ENCODE measurements around the gene CT45A3. TPM values are rescaled to one million over a fixed set of nuclear protein-coding genes. Genes with fewer than 3 reads are reported as not detected.
"Not testable (repeated sequence)": the region's sequence is repeated elsewhere in the genome, so short reads cannot be mapped to it uniquely, and the experiment has no call there.

The CT45A3 gene, protein sequence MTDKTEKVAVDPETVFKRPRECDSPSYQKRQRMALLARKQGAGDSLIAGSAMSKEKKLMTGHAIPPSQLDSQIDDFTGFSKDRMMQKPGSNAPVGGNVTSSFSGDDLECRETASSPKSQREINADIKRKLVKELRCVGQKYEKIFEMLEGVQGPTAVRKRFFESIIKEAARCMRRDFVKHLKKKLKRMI
- total RNA-seq, result not detected

DNA sequence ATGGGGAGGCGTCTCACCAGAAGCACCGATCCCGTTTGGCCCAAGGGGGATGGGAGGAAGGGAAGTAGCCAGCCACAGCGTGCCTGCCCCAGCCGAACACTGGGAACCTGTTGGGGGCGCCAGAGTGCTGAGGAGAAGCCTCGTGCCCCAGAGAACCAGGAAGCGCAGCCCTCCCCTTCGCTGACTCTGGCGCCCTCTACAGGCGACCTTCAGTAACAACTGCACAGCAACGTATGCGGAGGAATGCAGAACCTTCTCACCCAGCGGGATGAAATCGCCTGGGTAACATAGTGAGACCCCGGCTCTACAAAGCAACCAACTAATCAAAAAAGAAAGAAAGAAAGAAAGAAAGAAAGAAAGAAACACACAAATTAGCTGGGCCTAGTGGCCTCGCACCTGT lies at the start of gene CT45A3:
Gene CT45A3 (minus strand): TSS at position 101 of the 400 bp plus-strand sequence. CDS start 3,747 bp downstream, outside the sequence.
- not testable (repeated sequence) for H3K27ac ChIP-seq; DNase-seq (ENCODE audit: low spot score in 2 of 2); H3K27me3 ChIP-seq; H3K4me1 ChIP-seq; H3K4me3 ChIP-seq; H3K9me3 ChIP-seq; H3K36me3 ChIP-seq
- no CpG with 5 or more reads among the region's 17 CpGs for WGBS

DNA sequence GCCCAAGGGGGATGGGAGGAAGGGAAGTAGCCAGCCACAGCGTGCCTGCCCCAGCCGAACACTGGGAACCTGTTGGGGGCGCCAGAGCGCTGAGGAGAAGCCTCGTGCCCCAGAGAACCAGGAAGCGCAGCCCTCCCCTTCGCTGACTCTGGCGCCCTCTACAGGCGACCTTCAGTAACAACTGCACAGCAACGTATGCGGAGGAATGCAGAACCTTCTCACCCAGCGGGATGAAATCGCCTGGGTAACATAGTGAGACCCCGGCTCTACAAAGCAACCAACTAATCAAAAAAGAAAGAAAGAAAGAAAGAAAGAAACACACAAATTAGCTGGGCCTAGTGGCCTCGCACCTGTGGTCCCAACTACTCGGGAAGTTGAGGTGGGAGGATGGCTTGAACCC lies 34.7 kb upstream of the CT45A3 start, which contains the start of gene CT45A6:
Gene CT45A6 (minus strand): TSS at position 101 of the 400 bp plus-strand sequence. CDS start 3,794 bp downstream, outside the sequence.
- H3K36me3 ChIP-seq; DNase-seq (ENCODE audit: low spot score in 2 of 2): not testable (repeated sequence)

DNA sequence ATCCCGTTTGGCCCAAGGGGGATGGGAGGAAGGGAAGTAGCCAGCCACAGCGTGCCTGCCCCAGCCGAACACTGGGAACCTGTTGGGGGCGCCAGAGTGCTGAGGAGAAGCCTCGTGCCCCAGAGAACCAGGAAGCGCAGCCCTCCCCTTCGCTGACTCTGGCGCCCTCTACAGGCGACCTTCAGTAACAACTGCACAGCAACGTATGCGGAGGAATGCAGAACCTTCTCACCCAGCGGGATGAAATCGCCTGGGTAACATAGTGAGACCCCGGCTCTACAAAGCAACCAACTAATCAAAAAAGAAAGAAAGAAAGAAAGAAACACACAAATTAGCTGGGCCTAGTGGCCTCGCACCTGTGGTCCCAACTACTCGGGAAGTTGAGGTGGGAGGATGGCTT lies 17.4 kb upstream of the CT45A3 start, which contains the start of gene CT45A5:
Gene CT45A5 (minus strand): TSS at position 101 of the 400 bp plus-strand sequence. CDS start 3,774 bp downstream, outside the sequence.
- no CpG with 5 or more reads among the region's 16 CpGs for WGBS
- H3K4me3 ChIP-seq; DNase-seq (ENCODE audit: low spot score in 2 of 2); H3K27me3 ChIP-seq; H3K27ac ChIP-seq; H3K4me1 ChIP-seq; H3K36me3 ChIP-seq; H3K9me3 ChIP-seq: not testable (repeated sequence)

More for the DNA sequence above, 34.7 kb upstream of the CT45A3 start, which contains the start of gene CT45A6:
- H3K27ac ChIP-seq, H3K27me3 ChIP-seq, H3K4me3 ChIP-seq, H3K9me3 ChIP-seq, H3K4me1 ChIP-seq: not testable (repeated sequence)
- no CpG with 5 or more reads among the region's 16 CpGs for WGBS

DNA sequence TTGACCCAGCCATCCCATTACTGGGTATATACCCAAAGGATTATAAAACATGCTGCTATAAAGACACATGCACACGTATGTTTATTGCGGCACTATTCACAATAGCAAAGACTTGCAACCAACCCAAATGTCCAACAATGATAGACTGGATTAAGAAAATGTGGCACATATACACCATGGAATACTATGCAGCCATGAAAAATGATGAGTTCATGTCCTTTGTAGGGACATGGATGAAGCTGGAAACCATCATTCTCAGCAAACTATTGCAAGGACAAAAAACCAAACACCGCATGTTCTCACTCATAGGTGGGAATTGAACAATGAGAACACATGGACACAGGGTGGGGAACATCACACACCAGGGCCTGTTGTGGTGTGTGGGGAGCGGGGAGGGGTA lies 23.3 kb downstream of the CT45A3 start:
- H3K27ac ChIP-seq; H3K36me3 ChIP-seq; DNase-seq (ENCODE audit: low spot score in 2 of 2); H3K27me3 ChIP-seq; H3K9me3 ChIP-seq; H3K4me3 ChIP-seq; H3K4me1 ChIP-seq: not testable (repeated sequence)
- 93% methylated on average over 4 of the region's 4 CpGs for WGBS

DNA sequence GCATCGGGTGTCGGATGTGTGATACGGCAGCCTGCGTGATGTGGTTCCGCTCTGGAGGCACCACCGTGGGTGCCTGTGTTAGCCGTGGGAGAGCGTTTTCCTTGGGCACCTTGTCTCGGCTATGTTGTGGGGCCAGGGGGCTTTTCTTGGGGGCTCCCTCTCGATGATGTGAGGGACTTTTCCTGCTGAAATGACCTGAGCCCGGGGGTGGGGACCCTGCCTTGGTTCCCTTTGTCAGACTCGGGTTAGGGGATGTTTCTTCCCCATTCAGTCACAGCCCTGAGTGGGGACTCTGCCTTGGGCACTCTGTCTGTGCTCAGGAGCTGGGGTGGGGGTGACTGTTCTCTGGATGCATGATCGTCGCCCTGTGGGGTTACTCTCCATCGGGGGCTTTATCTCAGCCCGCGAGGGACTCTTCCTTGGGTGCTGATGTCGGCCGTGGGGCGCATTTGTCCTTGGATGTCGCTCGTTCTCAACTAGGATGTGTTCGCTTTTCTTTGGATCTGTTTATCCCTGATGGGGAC lies 26.7 kb downstream of the CT45A3 start:
- 91% methylated on average over 8 of the region's 23 CpGs for WGBS
- no peak for TF ChIP-seq POLR2AphosphoS5 (IDR thresholded peaks at IDR 0.05)
- TF ChIP-seq POLR2A (IDR thresholded peaks at IDR 0.05), result no peak
- TF ChIP-seq, protein P1, sequence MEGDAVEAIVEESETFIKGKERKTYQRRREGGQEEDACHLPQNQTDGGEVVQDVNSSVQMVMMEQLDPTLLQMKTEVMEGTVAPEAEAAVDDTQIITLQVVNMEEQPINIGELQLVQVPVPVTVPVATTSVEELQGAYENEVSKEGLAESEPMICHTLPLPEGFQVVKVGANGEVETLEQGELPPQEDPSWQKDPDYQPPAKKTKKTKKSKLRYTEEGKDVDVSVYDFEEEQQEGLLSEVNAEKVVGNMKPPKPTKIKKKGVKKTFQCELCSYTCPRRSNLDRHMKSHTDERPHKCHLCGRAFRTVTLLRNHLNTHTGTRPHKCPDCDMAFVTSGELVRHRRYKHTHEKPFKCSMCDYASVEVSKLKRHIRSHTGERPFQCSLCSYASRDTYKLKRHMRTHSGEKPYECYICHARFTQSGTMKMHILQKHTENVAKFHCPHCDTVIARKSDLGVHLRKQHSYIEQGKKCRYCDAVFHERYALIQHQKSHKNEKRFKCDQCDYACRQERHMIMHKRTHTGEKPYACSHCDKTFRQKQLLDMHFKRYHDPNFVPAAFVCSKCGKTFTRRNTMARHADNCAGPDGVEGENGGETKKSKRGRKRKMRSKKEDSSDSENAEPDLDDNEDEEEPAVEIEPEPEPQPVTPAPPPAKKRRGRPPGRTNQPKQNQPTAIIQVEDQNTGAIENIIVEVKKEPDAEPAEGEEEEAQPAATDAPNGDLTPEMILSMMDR (IDR thresholded peaks at IDR 0.05), result no peak
- TF ChIP-seq EP300 (IDR thresholded peaks at IDR 0.05), result no peak
- H3K9me3 ChIP-seq, result no peaks in the 10 kb centered on the region

DNA sequence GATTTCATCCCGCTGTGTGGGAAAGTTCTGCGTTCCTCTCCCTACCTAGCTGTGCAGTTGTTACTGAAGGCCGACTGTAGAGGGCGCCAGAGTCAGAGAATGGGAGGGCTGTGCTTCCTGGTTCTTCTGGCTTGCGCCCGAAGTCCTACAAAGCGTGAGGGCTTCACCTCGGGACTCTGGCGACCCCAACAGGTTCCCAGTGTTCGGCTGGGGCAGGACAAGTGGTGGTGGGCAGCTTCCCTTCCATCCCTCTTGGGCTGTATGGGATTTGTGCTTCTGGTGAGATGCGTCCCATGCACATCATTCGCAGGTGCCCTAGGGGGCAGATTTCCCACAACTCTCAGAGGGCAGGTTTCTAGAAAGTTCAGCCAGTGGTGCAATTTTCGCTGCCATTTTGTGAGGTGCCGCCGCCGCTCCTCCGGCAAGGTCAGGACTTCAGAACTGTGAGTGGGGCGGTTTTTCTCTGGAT lies 27.3 kb downstream of the CT45A3 start:
- H3K4me1 ChIP-seq, result no peaks in the 10 kb centered on the region
- DNase-seq (ENCODE audit: low spot score in 2 of 2), result no peak
- no peaks in the 10 kb centered on the region for H3K36me3 ChIP-seq
- no peak overlapping the region for H3K27ac ChIP-seq
- TF ChIP-seq POLR2A (IDR thresholded peaks at IDR 0.05) (no peak), EP300 (IDR thresholded peaks at IDR 0.05) (no peak), POLR2AphosphoS5 (IDR thresholded peaks at IDR 0.05) (no peak)
- TF ChIP-seq, protein P1 (IDR thresholded peaks at IDR 0.05), result no peak
- H3K4me3 ChIP-seq, result no peak overlapping the region
- no peaks in the 10 kb centered on the region for H3K27me3 ChIP-seq
- 46% methylated on average over 9 of the region's 18 CpGs for WGBS
- no peaks in the 10 kb centered on the region for H3K9me3 ChIP-seq

More for the DNA sequence above, 26.7 kb downstream of the CT45A3 start:
- Histone ChIP-seq H3K4me1 (no peaks in the 10 kb centered on the region), H3K4me3 (no peak overlapping the region), H3K36me3 (no peaks in the 10 kb centered on the region), H3K27ac (no peak overlapping the region), H3K27me3 (no peaks in the 10 kb centered on the region)
- DNase-seq (ENCODE audit: low spot score in 2 of 2), result no peak

DNA sequence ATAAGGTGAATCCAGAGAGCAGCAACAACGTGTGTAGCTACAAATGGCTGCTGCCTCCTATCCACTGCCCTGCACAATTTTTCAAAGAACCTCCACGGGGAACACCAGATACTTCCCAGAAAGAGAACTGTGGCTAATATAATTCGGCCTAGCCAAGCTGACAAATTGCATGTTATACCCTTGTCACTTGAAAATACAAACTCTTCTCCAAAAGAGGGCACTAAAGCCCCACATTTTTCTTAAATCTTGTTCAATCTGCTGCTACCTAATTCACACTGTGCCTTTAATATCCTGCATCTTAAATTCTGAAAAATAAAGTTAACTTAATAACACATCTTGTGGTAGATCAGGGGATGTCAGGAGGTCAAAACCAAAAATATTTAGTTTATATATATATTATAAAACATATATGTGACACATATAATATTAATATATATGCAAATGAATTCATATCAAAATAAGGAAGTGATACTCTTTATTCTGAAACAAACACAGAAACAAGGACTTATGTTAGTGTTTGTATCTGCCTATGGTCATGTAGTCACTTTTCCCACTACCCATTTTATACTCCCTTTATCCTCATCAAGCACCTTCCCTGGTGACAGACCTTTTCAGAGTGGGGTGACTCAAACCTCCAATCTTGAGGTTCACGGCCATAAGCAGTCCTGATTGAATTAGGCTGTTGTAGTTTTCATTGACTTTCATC lies 30.5 kb downstream of the CT45A3 start:
- TF ChIP-seq EP300 (IDR thresholded peaks at IDR 0.05) (no peak), POLR2AphosphoS5 (IDR thresholded peaks at IDR 0.05) (no peak), POLR2A (IDR thresholded peaks at IDR 0.05) (no peak)
- TF ChIP-seq, protein P1 (IDR thresholded peaks at IDR 0.05), result no peak

DNA sequence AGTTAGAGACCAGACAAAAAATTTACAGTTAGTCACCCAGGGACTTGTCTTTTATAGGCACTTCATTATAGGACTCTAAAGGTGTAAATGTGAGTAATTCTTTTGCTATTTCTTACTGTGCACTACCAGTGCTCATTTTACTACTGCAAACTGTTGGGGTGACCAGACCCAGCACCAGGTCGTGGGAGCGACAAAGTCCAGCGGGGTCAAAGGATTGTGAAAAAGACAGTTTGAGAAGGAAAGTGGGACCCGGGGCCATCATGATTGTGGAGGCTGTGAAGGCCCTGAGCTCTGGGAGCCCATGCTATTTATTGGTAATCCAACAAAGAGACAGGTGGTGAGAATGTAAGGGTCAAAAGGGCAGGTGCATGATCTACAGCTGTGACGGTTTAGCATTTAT lies 33.3 kb downstream of the CT45A3 start:
- H3K4me3 ChIP-seq; DNase-seq (ENCODE audit: low spot score in 2 of 2); H3K9me3 ChIP-seq; H3K36me3 ChIP-seq; H3K27ac ChIP-seq; H3K27me3 ChIP-seq; H3K4me1 ChIP-seq: not testable (repeated sequence)
- WGBS, result 61% methylated on average over 5 of the region's 5 CpGs

More for the DNA sequence above, 30.5 kb downstream of the CT45A3 start:
- DNase-seq (ENCODE audit: low spot score in 2 of 2), result no peak
- no peak overlapping the region for H3K4me3 ChIP-seq
- 35% methylated on average over 4 of the region's 4 CpGs for WGBS
- H3K4me1 ChIP-seq, result no peaks in the 10 kb centered on the region
- H3K36me3 ChIP-seq, result no peaks in the 10 kb centered on the region
- H3K9me3 ChIP-seq, result no peaks in the 10 kb centered on the region
- no peaks in the 10 kb centered on the region for H3K27me3 ChIP-seq
- H3K27ac ChIP-seq, result no peak overlapping the region

Data from suprapubic skin (tissue), 4 donors.